ENCODE results near the gene SPIN4.
A peak's percentile ranks its signal among the peaks of the same experiment; 100 is the strongest.
"Not testable (repeated sequence)": the region's sequence is repeated elsewhere in the genome, so short reads cannot be mapped to it uniquely, and the experiment has no call there.

The SPIN4 gene

GRCh38 chrX:63350941-63351616, at the start of gene SPIN4:
TSS of gene SPIN4 (minus strand) at chrX:63351332. CDS start at chrX:63350819, 513 bp downstream.
- POLR2A ChIA-PET = interaction anchor here (0.6 kb wide), 1 partner anchor 83 kb away, joined by 3 read pairs; no protein-coding TSS in a partner anchor
- CTCF ChIA-PET = no interaction called here
- TF ChIP-seq CTCF (IDR thresholded peaks at IDR 0.05; ENCODE audit: insufficient read depth, low read length, missing control alignments) = no peak
- peak within 1 kb of the TSS; percentile 70 for H3K4me3 ChIP-seq (ENCODE audit: low read depth, low read length)
- peak; percentile 23 for DNase-seq (ENCODE audit: low read depth, low spot score)

- H3K4me3 ChIP-seq (ENCODE audit: low read depth, low read length) = no peak overlapping the region
- no peak for TF ChIP-seq CTCF (IDR thresholded peaks at IDR 0.05; ENCODE audit: insufficient read depth, low read length, missing control alignments)
- CTCF ChIA-PET = no interaction called here
- POLR2A ChIA-PET = no interaction called here
- DNase-seq (ENCODE audit: low read depth, low spot score) = no peak
These were observed 49.2 kb upstream of the SPIN4 start for GRCh38 chrX:63400340-63400739.

- ChIA-PET CTCF (no interaction called here), POLR2A (no interaction called here)
- no peak overlapping the region for H3K4me3 ChIP-seq (ENCODE audit: low read depth, low read length)
- DNase-seq (ENCODE audit: low read depth, low spot score) = no peak
- no peak for TF ChIP-seq CTCF (IDR thresholded peaks at IDR 0.05; ENCODE audit: insufficient read depth, low read length, missing control alignments)
These were observed 43.7 kb upstream of the SPIN4 start for GRCh38 chrX:63394872-63395271.

DNA sequence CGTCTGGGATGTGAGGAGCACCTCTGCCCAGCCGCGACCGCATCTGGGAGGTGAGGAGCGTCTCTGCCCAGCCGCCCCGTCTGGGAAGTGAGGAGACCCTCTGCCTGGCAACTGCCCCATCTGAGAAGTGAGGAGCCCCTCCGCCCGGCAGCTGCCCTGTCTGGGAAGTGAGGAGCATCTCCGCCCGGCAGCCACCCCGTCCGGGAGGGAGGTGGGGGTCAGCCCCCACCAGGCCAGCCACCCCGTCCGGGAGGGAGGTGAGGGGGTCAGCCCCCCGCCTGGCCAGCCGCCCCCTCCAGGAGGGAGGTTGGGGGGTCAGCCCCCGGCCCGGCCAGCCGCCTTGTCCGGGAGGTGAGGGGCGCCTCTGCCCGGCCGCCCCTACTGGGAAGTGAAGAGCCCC, 42.0 kb upstream of the SPIN4 start:
- CTCF ChIA-PET = not testable (repeated sequence)

DNA sequence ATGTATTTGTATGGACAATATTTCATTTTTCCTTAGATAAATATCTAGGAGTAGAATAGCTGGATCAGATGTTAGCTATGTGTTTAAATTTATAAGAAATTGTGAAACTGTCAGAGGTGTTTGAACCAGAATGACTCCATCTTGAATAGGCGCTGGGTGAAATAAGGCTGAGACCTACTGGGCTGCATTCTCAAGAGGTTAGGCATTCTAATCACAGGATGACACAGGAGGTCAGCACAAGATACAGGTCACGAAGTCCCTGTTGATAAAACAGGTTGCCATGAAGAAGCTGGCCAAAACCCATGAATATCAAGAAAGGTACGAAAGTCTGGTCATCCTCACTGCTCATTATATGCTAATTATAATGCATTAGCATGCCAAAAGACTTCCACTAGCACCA, 36.3 kb upstream of the SPIN4 start:
- ChIA-PET POLR2A (no interaction called here), CTCF (no interaction called here)
- DNase-seq (ENCODE audit: low read depth, low spot score) = no peak
- no peak overlapping the region for H3K4me3 ChIP-seq (ENCODE audit: low read depth, low read length)
- TF ChIP-seq CTCF (IDR thresholded peaks at IDR 0.05; ENCODE audit: insufficient read depth, low read length, missing control alignments) = no peak

More for the DNA sequence above, 42.0 kb upstream of the SPIN4 start:
- DNase-seq (ENCODE audit: low read depth, low spot score); POLR2A ChIA-PET; H3K4me3 ChIP-seq (ENCODE audit: low read depth, low read length): not testable (repeated sequence)

- DNase-seq (ENCODE audit: low read depth, low spot score); H3K4me3 ChIP-seq (ENCODE audit: low read depth, low read length); POLR2A ChIA-PET; CTCF ChIA-PET: not testable (repeated sequence)
These were observed 33.1 kb upstream of the SPIN4 start for GRCh38 chrX:63384263-63384662.

GRCh38 chrX:63373012-63373411, 21.9 kb upstream of the SPIN4 start:
- DNase-seq (ENCODE audit: low read depth, low spot score); H3K4me3 ChIP-seq (ENCODE audit: low read depth, low read length); POLR2A ChIA-PET; CTCF ChIA-PET: not testable (repeated sequence)

DNA sequence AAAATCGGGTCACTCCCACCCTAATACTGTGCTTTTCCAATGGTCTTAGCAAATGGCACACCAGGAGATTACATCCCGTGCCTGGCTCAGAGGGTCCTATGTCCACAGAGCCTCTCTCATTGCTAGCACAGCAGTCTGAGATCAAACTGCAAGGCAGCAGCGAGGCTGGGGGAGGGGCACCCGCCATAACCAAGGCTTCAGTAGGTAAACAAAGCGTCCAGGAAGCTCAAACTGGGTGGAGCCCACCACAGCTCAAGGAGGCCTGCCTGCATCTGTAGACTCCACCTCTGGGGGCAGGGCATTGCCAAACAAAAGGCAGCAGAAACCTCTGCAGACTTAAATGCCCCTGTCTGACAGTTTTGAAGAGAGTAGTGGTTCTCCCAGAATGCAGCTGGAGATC, 16.6 kb upstream of the SPIN4 start:
- CTCF ChIA-PET; H3K4me3 ChIP-seq (ENCODE audit: low read depth, low read length); POLR2A ChIA-PET; DNase-seq (ENCODE audit: low read depth, low spot score): not testable (repeated sequence)

All from AG04449 (cell line).